Nephron progenitor cell (in vitro differentiated cells): ENCODE results near the gene MACC1.

Experiments
- DNase-seq: peaks from one replicate; pipeline ENCODE4 v3.0.0; 2021
- H3K27ac Mint-ChIP-seq: 2 replicates; pipeline ENCODE4 v1.8.0; 2021; ENCODE audit warnings: mild to moderate bottlenecking, moderate library complexity, mixed read lengths
- H3K27me3 Mint-ChIP-seq: 2 replicates; pipeline ENCODE4 v1.8.0; 2021; ENCODE audit warnings: mild to moderate bottlenecking, low read depth, mixed read lengths; ENCODE audit not compliant: poor library complexity
- H3K36me3 Mint-ChIP-seq: 2 replicates; pipeline ENCODE4 v1.8.0; 2021; ENCODE audit warnings: low read depth, mixed read lengths
- H3K4me1 Mint-ChIP-seq: 2 replicates; pipeline ENCODE4 v1.8.0; 2021; ENCODE audit warnings: mixed read lengths
- H3K4me3 Mint-ChIP-seq: 2 replicates; pipeline ENCODE4 v1.8.0; 2021; ENCODE audit warnings: mild to moderate bottlenecking, moderate library complexity, mixed read lengths
- H3K9me3 Mint-ChIP-seq: 2 replicates; pipeline ENCODE4 v1.8.0; 2021; ENCODE audit warnings: mild to moderate bottlenecking, moderate library complexity, mixed read lengths
- CTCF ChIP-seq: fragments of 200-600 bp; sonication (generic); IDR thresholded peaks from 2 replicates; pipeline ENCODE4 v1.5.0; 2021; ENCODE audit warnings: antibody characterized with exemption

The MACC1 gene

GRCh38 chr7:20152511-20152910, 64.7 kb downstream of the MACC1 start:
- H3K27ac Mint-ChIP-seq: no peak overlapping the region
- H3K4me1 Mint-ChIP-seq: peaks cover 17% of the 10 kb centered on the region
- no peak overlapping the region for H3K4me3 Mint-ChIP-seq
- no peak for TF ChIP-seq CTCF
- no peak for DNase-seq
- no peaks in the 10 kb centered on the region for H3K9me3 Mint-ChIP-seq
- no peaks in the 10 kb centered on the region for H3K36me3 Mint-ChIP-seq
- no peaks in the 10 kb centered on the region for H3K27me3 Mint-ChIP-seq

GRCh38 chr7:20151708-20152456, 65.3 kb downstream of the MACC1 start:
- Mint-ChIP-seq H3K4me1 (peaks cover 17% of the 10 kb centered on the region), H3K4me3 (no peak overlapping the region)

GRCh38 chr7:20146451-20146850, 70.7 kb downstream of the MACC1 start:
- Mint-ChIP-seq H3K4me1 (peaks cover 6% of the 10 kb centered on the region), H3K9me3 (no peaks in the 10 kb centered on the region), H3K4me3 (no peak overlapping the region), H3K27me3 (no peaks in the 10 kb centered on the region), H3K27ac (no peak overlapping the region), H3K36me3 (no peaks in the 10 kb centered on the region)
- TF ChIP-seq CTCF: no peak
- no peak for DNase-seq

More at GRCh38 chr7:20151708-20152456, 65.3 kb downstream of the MACC1 start:
- H3K9me3 Mint-ChIP-seq: no peaks in the 10 kb centered on the region
- H3K27me3 Mint-ChIP-seq: no peaks in the 10 kb centered on the region
- TF ChIP-seq CTCF: no peak
- H3K36me3 Mint-ChIP-seq: no peaks in the 10 kb centered on the region
- DNase-seq: no peak
- H3K27ac Mint-ChIP-seq: no peak overlapping the region

- no peaks in the 10 kb centered on the region for H3K36me3 Mint-ChIP-seq
Observed at GRCh38 chr7:20144801-20145200, 72.4 kb downstream of the MACC1 start.

GRCh38 chr7:20141666-20142065, 75.5 kb downstream of the MACC1 start:
- no peaks in the 10 kb centered on the region for H3K36me3 Mint-ChIP-seq
- no peak for DNase-seq
- H3K27ac Mint-ChIP-seq: no peak overlapping the region
- H3K9me3 Mint-ChIP-seq: peaks cover 3% of the 10 kb centered on the region
- no peaks in the 10 kb centered on the region for H3K27me3 Mint-ChIP-seq
- H3K4me1 Mint-ChIP-seq: peaks cover 11% of the 10 kb centered on the region
- H3K4me3 Mint-ChIP-seq: no peak overlapping the region
- no peak for TF ChIP-seq CTCF

More at GRCh38 chr7:20144801-20145200, 72.4 kb downstream of the MACC1 start:
- no peaks in the 10 kb centered on the region for H3K9me3 Mint-ChIP-seq
- peaks cover 11% of the 10 kb centered on the region for H3K4me1 Mint-ChIP-seq
- TF ChIP-seq CTCF: no peak
- no peaks in the 10 kb centered on the region for H3K27me3 Mint-ChIP-seq
- no peak overlapping the region for H3K4me3 Mint-ChIP-seq
- no peak overlapping the region for H3K27ac Mint-ChIP-seq
- DNase-seq: no peak

GRCh38 chr7:20141002-20141345, 76.2 kb downstream of the MACC1 start:
- no peak for DNase-seq
- Mint-ChIP-seq H3K4me3 (no peak overlapping the region), H3K9me3 (peaks cover 3% of the 10 kb centered on the region), H3K36me3 (no peaks in the 10 kb centered on the region), H3K27ac (peak overlapping the region; percentile 73), H3K27me3 (no peaks in the 10 kb centered on the region), H3K4me1 (peaks cover 11% of the 10 kb centered on the region)
- TF ChIP-seq CTCF: no peak
